ENCODE results near the gene IGLON5.

Gene IGLON5

GRCh38 chr19:51311351-51312257 is at the start of gene IGLON5:
Gene IGLON5 (plus strand): TSS chr19:51311644. CDS start chr19:51311848, 204 bp downstream.
- no peak for TF ChIP-seq GATA3 (IDR thresholded peaks at IDR 0.05; ENCODE audit: low read depth, low read length)

- TF ChIP-seq GATA2 (IDR thresholded peaks at IDR 0.05; ENCODE audit: low read depth, low read length) (no peak), GATA3 (IDR thresholded peaks at IDR 0.05; ENCODE audit: low read depth, low read length) (no peak)
Measured at GRCh38 chr19:51263808-51264207, 47.6 kb upstream of the IGLON5 start.

GRCh38 chr19:51271067-51271466 is 40.4 kb upstream of the IGLON5 start:
- TF ChIP-seq GATA2 (IDR thresholded peaks at IDR 0.05; ENCODE audit: low read depth, low read length) (no peak), GATA3 (IDR thresholded peaks at IDR 0.05; ENCODE audit: low read depth, low read length) (no peak)

- no peak for TF ChIP-seq GATA3 (IDR thresholded peaks at IDR 0.05; ENCODE audit: low read depth, low read length)
- TF ChIP-seq GATA2 (IDR thresholded peaks at IDR 0.05; ENCODE audit: low read depth, low read length): no peak
Measured at GRCh38 chr19:51272183-51272810, 39.1 kb upstream of the IGLON5 start.

- TF ChIP-seq GATA3 (IDR thresholded peaks at IDR 0.05; ENCODE audit: low read depth, low read length): no peak
- no peak for TF ChIP-seq GATA2 (IDR thresholded peaks at IDR 0.05; ENCODE audit: low read depth, low read length)
Measured at GRCh38 chr19:51274049-51274770, 37.2 kb upstream of the IGLON5 start.

GRCh38 chr19:51277112-51277511 is 34.3 kb upstream of the IGLON5 start:
- TF ChIP-seq GATA2 (IDR thresholded peaks at IDR 0.05; ENCODE audit: low read depth, low read length) (no peak), GATA3 (IDR thresholded peaks at IDR 0.05; ENCODE audit: low read depth, low read length) (no peak)

GRCh38 chr19:51282335-51282734 is 29.1 kb upstream of the IGLON5 start:
- no peak for TF ChIP-seq GATA3 (IDR thresholded peaks at IDR 0.05; ENCODE audit: low read depth, low read length)
- TF ChIP-seq GATA2 (IDR thresholded peaks at IDR 0.05; ENCODE audit: low read depth, low read length): no peak

GRCh38 chr19:51285682-51286081 is 25.8 kb upstream of the IGLON5 start:
- TF ChIP-seq GATA2 (IDR thresholded peaks at IDR 0.05; ENCODE audit: low read depth, low read length) (no peak), GATA3 (IDR thresholded peaks at IDR 0.05; ENCODE audit: low read depth, low read length) (no peak)

- no peak for TF ChIP-seq GATA2 (IDR thresholded peaks at IDR 0.05; ENCODE audit: low read depth, low read length)
- no peak for TF ChIP-seq GATA3 (IDR thresholded peaks at IDR 0.05; ENCODE audit: low read depth, low read length)
Measured at GRCh38 chr19:51289635-51290034, 21.8 kb upstream of the IGLON5 start.

- TF ChIP-seq GATA2 (IDR thresholded peaks at IDR 0.05; ENCODE audit: low read depth, low read length) (no peak), GATA3 (IDR thresholded peaks at IDR 0.05; ENCODE audit: low read depth, low read length) (no peak)
Measured at GRCh38 chr19:51292971-51293370, 18.5 kb upstream of the IGLON5 start.

GRCh38 chr19:51293571-51294210 is 17.8 kb upstream of the IGLON5 start:
- TF ChIP-seq GATA3 (IDR thresholded peaks at IDR 0.05; ENCODE audit: low read depth, low read length): no peak
- TF ChIP-seq GATA2 (IDR thresholded peaks at IDR 0.05; ENCODE audit: low read depth, low read length): no peak

- TF ChIP-seq GATA3 (IDR thresholded peaks at IDR 0.05; ENCODE audit: low read depth, low read length) (no peak), GATA2 (IDR thresholded peaks at IDR 0.05; ENCODE audit: low read depth, low read length) (no peak)
Measured at GRCh38 chr19:51294211-51294976, 17.1 kb upstream of the IGLON5 start.

- TF ChIP-seq GATA2 (IDR thresholded peaks at IDR 0.05; ENCODE audit: low read depth, low read length) (no peak), GATA3 (IDR thresholded peaks at IDR 0.05; ENCODE audit: low read depth, low read length) (no peak)
Measured at GRCh38 chr19:51294977-51295375, 16.5 kb upstream of the IGLON5 start.
